GM12891 (cell line): ENCODE measurements around the gene AKR7A3.
"Not testable (repeated sequence)": the region's sequence is repeated elsewhere in the genome, so short reads cannot be mapped to it uniquely, and the experiment has no call there.

ENCODE experiments used
- DNase-seq: peaks from one replicate; pipeline ENCODE4 v3.0.0; 2011; ENCODE audit warnings: low spot score; ENCODE audit not compliant: insufficient read length
- FAIRE-seq: peaks from 2 replicates; lab custom pipeline; 2011; peaks lifted over from hg19 to GRCh38; lab: Jason Lieb, UNC
- PAX5 ChIP-seq: IDR thresholded peaks from 2 replicates; pipeline ENCODE4 v1.6.1; 2011; ENCODE audit warnings: low read length, moderate library complexity, mild to moderate bottlenecking; ENCODE audit not compliant: insufficient read depth, severe bottlenecking
- POLR2A ChIP-seq: IDR thresholded peaks from 2 replicates; pipeline ENCODE4 v1.6.1; 2011; ENCODE audit warnings: low read depth, low read length, control low read depth
- POLR2AphosphoS5 ChIP-seq: IDR thresholded peaks from 2 replicates; pipeline ENCODE4 v1.6.1; 2011; ENCODE audit warnings: low read depth, low read length, control low read depth
- POU2F2 ChIP-seq: IDR thresholded peaks from 2 replicates; pipeline ENCODE4 v1.6.1; 2011; ENCODE audit warnings: low read depth, mild to moderate bottlenecking, control low read depth, low read length, moderate library complexity
- SPI1 ChIP-seq: IDR thresholded peaks from 2 replicates; pipeline ENCODE4 v1.6.1; 2011; ENCODE audit warnings: low read depth, low read length, control low read depth
- TAF1 ChIP-seq: IDR thresholded peaks from 2 replicates; pipeline ENCODE4 v1.6.1; 2011; ENCODE audit warnings: low read depth, low read length, control low read depth

Gene AKR7A3

GRCh38 chr1:19294638-19295037 is 6.1 kb upstream of the AKR7A3 start:
- FAIRE-seq (no peak), DNase-seq (no peak)

GRCh38 chr1:19289244-19289643 is 674 bp upstream of the AKR7A3 start:
- FAIRE-seq: no peak
- TF ChIP-seq TAF1 (no peak), POLR2A (no peak), POU2F2 (no peak), PAX5 (no peak), POLR2AphosphoS5 (no peak), SPI1 (no peak)
- DNase-seq: no peak

More at GRCh38 chr1:19294638-19295037, 6.1 kb upstream of the AKR7A3 start:
- no peak for TF ChIP-seq POU2F2
- no peak for TF ChIP-seq POLR2AphosphoS5
- no peak for TF ChIP-seq TAF1
- no peak for TF ChIP-seq PAX5
- TF ChIP-seq SPI1: no peak
- no peak for TF ChIP-seq POLR2A

GRCh38 chr1:19287436-19288185 is 959 bp downstream of the AKR7A3 start:
- FAIRE-seq (no peak), DNase-seq (no peak)
- TF ChIP-seq PAX5 (no peak), POLR2A (no peak), POU2F2 (no peak), POLR2AphosphoS5 (no peak), SPI1 (no peak), TAF1 (no peak)

- not testable (repeated sequence) for DNase-seq, FAIRE-seq
Observed at GRCh38 chr1:19285807-19286206, 2.8 kb downstream of the AKR7A3 start.

- FAIRE-seq, DNase-seq: not testable (repeated sequence)
Observed at GRCh38 chr1:19285366-19285765, 3.2 kb downstream of the AKR7A3 start.

- DNase-seq (no peak), FAIRE-seq (no peak)
- TF ChIP-seq POU2F2 (no peak), TAF1 (no peak), PAX5 (no peak), POLR2AphosphoS5 (no peak), SPI1 (no peak), POLR2A (no peak)
Observed at GRCh38 chr1:19284881-19285280, 3.7 kb downstream of the AKR7A3 start.

GRCh38 chr1:19283891-19284290 is 4.7 kb downstream of the AKR7A3 start:
- FAIRE-seq (no peak), DNase-seq (no peak)
- TF ChIP-seq PAX5: no peak
- no peak for TF ChIP-seq TAF1
- no peak for TF ChIP-seq POU2F2
- no peak for TF ChIP-seq SPI1
- TF ChIP-seq POLR2A: no peak
- no peak for TF ChIP-seq POLR2AphosphoS5

- no peak for TF ChIP-seq TAF1
- no peak for TF ChIP-seq PAX5
- TF ChIP-seq POLR2AphosphoS5: no peak
- no peak for TF ChIP-seq POLR2A
- no peak for FAIRE-seq
- DNase-seq: no peak
Observed at GRCh38 chr1:19274636-19275035, 13.9 kb downstream of the AKR7A3 start.

- DNase-seq: not testable (repeated sequence)
Observed at GRCh38 chr1:19273844-19274531, 14.6 kb downstream of the AKR7A3 start.

GRCh38 chr1:19273106-19273843 is 15.3 kb downstream of the AKR7A3 start:
- no peak for FAIRE-seq
- DNase-seq: no peak
- TF ChIP-seq POU2F2 (no peak), PAX5 (no peak), TAF1 (no peak), SPI1 (no peak), POLR2AphosphoS5 (no peak), POLR2A (no peak)

More at GRCh38 chr1:19273844-19274531, 14.6 kb downstream of the AKR7A3 start:
- peak; percentile 20 for FAIRE-seq

GRCh38 chr1:19272064-19272463 is 16.5 kb downstream of the AKR7A3 start:
- FAIRE-seq (no peak), DNase-seq (no peak)
- TF ChIP-seq POU2F2: no peak
- no peak for TF ChIP-seq TAF1
- no peak for TF ChIP-seq POLR2AphosphoS5
- no peak for TF ChIP-seq SPI1
- no peak for TF ChIP-seq PAX5
- no peak for TF ChIP-seq POLR2A

- FAIRE-seq: not testable (repeated sequence)
Observed at GRCh38 chr1:19270343-19270730, 18.2 kb downstream of the AKR7A3 start.

GRCh38 chr1:19269427-19270342 is 18.9 kb downstream of the AKR7A3 start:
- not testable (repeated sequence) for DNase-seq

More at GRCh38 chr1:19270343-19270730, 18.2 kb downstream of the AKR7A3 start:
- not testable (repeated sequence) for DNase-seq

More at GRCh38 chr1:19269427-19270342, 18.9 kb downstream of the AKR7A3 start:
- not testable (repeated sequence) for FAIRE-seq
